K562 (cell line): ENCODE data around the gene SPATA32. TPM values are rescaled to one million over a fixed set of nuclear protein-coding genes. Genes with fewer than 3 reads are reported as not detected.
A peak's percentile ranks its signal among the peaks of the same experiment; 100 is the strongest.

Experiments
- ASH1L ChIP-seq: fragments of 450-650 bp; IDR thresholded peaks from 2 replicates; pipeline ENCODE4 v1.6.1; 2018; ENCODE audit warnings: borderline replicate concordance, mild to moderate bottlenecking, low read depth; ENCODE audit not compliant: partially characterized antibody
- E2F6 ChIP-seq, 2 experiments: IDR thresholded peaks; 2 replicates each; pipeline ENCODE4 v1.6.1; 2011; ENCODE audit warnings: borderline replicate concordance in 1 of 2, control low read depth in 1 of 2, low read depth in 1 of 2, low read length in 1 of 2, mild to moderate bottlenecking in 1 of 2, mixed read lengths in 1 of 2, moderate library complexity in 1 of 2; ENCODE audit not compliant: insufficient read depth in 1 of 2, insufficient read length in 1 of 2, poor library complexity in 1 of 2, severe bottlenecking in 1 of 2; ENCODE audit errors: extremely low read depth in 1 of 2
- FOSL1 ChIP-seq: fragments of 200-800 bp; sonication (Bioruptor generic); conservative IDR thresholded peaks from 2 replicates; pipeline ENCODE4 v1.6.1; 2016; ENCODE audit warnings: missing genetic modification characterization, missing compliant biosample characterization
- HMGN3 ChIP-seq: IDR thresholded peaks from 2 replicates; pipeline ENCODE4 v1.6.1; 2011; ENCODE audit warnings: borderline replicate concordance, low read depth, mild to moderate bottlenecking, mixed read lengths, low read length; ENCODE audit not compliant: insufficient read length; ENCODE audit errors: extremely low read depth
- IFI16 ChIP-seq: fragments of 250-450 bp; sonication (Bioruptor Pico); IDR thresholded peaks from 2 replicates; pipeline ENCODE4 v2.1.2; 2022; ENCODE audit warnings: mild to moderate bottlenecking, inconsistent platforms
- LEF1 ChIP-seq: fragments of 450-650 bp; IDR thresholded peaks from 2 replicates; pipeline ENCODE4 v1.6.1; 2016; ENCODE audit warnings: mild to moderate bottlenecking
- NBN ChIP-seq: fragments of 450-650 bp; IDR thresholded peaks from 2 replicates; pipeline ENCODE4 v1.6.1; 2016; ENCODE audit warnings: low read depth, mild to moderate bottlenecking
- NEUROD1 ChIP-seq: fragments of 150-350 bp; IDR thresholded peaks from 2 replicates; pipeline ENCODE4 v1.6.1; 2014; ENCODE audit warnings: borderline replicate concordance, low read length, low read depth; ENCODE audit not compliant: partially characterized antibody
- POLR2G ChIP-seq: fragments of 200-400 bp; formaldehyde crosslinking; IDR thresholded peaks from 2 replicates; pipeline ENCODE4 v1.6.1; 2017; ENCODE audit warnings: low read depth, mild to moderate bottlenecking, antibody characterized with exemption, low read length, moderate library complexity
- TCF3 ChIP-seq: sonication (generic); formaldehyde crosslinking; IDR thresholded peaks from 2 replicates; pipeline ENCODE4 v1.4.0; 2020; ENCODE audit warnings: mild to moderate bottlenecking, missing genetic modification reagents
- ZKSCAN3 ChIP-seq: fragments of 250-450 bp; sonication (Bioruptor Pico); IDR thresholded peaks from 2 replicates; pipeline ENCODE4 v1.4.0; 2020
- ZNF57 ChIP-seq: fragments of 450-650 bp; formaldehyde crosslinking; IDR thresholded peaks from 2 replicates; pipeline ENCODE4 v1.4.0; 2020; ENCODE audit warnings: mild to moderate bottlenecking, moderate library complexity
- polyA plus RNA-seq, 8 experiments: library from polyadenylated mRNA; depleted of rRNA in 4 of 8; stranded (reverse) in 5 of 8; unstranded in 3 of 8; fragments of >200 nt; fragmentation: Nextera tagmentation in 2 of 8; fragmentation: Illumina TruSeq in 1 of 8; extraction: Ambion mirVana in 2 of 8; extraction: Trizol in 1 of 8; gene quantifications; 2 replicates each; pipeline versions ENCODE4 v1.2.1 to v1.2.3, GENCODE V29; 2011 to 2014; ENCODE audit warnings: inconsistent platforms in 1 of 8, missing spikeins in 1 of 8
- total RNA-seq, 7 experiments: library from RNA; depleted of rRNA in 6 of 7; stranded (reverse); fragments of >200 nt in 6 of 7; fragmentation: Illumina TruSeq in 2 of 7; extraction: Trizol in 2 of 7; gene quantifications; 2 replicates each; pipeline versions ENCODE4 v1.2.1 to v1.2.3, GENCODE V29; 2011 to 2021; ENCODE audit warnings: low replicate concordance in 1 of 7

The SPATA32 gene
- total and polyA plus RNA-seq, 9 of the 15 experiments (the other 6 are each of a cell fraction or from before 2014, with no cell fraction given), result 0.03 to 0.06 TPM; not detected in 7

GRCh38 chr17:45225964-45226530 is 35.8 kb downstream of the SPATA32 start (continued):
- TF ChIP-seq NBN (peak; percentile 74), LEF1 (peak; percentile 85), HMGN3 (peak; percentile 36), ZNF57 (no peak), ZKSCAN3 (no peak), E2F6 (IDR thresholded peaks at IDR 0.05; ENCODE audit: borderline replicate concordance in 1 of 2, extremely low read depth in 1 of 2, insufficient read depth in 1 of 2, insufficient read length in 1 of 2, low read depth in 1 of 2, low read length in 1 of 2, poor library complexity in 1 of 2, severe bottlenecking in 1 of 2) (peak in 1 of 2 experiments; percentile 65), POLR2G (peak; percentile 88), NEUROD1 (peak; percentile 26), FOSL1 (tag) (0 out of 2 replicates have a peak, but pooled peaks have one; percentile 32), IFI16 (no peak), ASH1L (no peak), TCF3 (no peak)
